Cardiac fibroblast (primary cell): Measurements from ENCODE around the gene MTOR.
"Not testable (repeated sequence)": the region's sequence is repeated elsewhere in the genome, so short reads cannot be mapped to it uniquely, and the experiment has no call there.

ENCODE experiments used
- DNase-seq, 2 donors: peaks; one replicate each; pipeline versions ENCODE4 v3.0.0 to v3.0.0-alpha.2; 2010; ENCODE audit warnings: low read depth in 2 of 2
- H3K4me3 ChIP-seq, 2 donors: replicated peaks in 1 of 2; 1 replicate in 1 of 2; 2 replicates in 1 of 2; pipeline ENCODE4 v1.5.1; 2011; ENCODE audit warnings: low read depth in 2 of 2, low read length in 2 of 2, mild to moderate bottlenecking in 2 of 2, moderate library complexity in 1 of 2
- TF ChIP-seq, protein P1 (sequence below): IDR thresholded peaks from one replicate; pipeline ENCODE4 v1.5.1; 2011; ENCODE audit warnings: low read depth, mild to moderate bottlenecking, low read length, inconsistent platforms

MTOR gene

DNA sequence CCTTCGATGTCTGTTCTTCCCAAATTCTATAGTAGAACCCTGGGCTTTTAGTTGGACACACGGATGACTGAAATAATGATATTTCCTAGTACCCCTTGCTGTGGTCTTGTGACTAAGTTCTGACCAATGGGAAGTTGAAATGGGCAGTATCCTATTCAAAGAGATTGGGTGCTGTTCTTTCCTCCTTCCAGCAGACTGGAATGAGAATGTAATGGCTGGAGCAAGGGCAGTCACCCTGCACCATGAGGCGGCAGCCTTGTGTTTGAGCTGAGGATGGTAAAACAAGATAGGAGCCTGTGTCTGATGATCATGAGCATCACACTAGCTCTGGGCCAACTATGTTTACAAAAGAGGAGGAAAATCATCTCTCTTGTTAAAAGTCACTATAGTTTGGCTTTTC is 197.4 kb downstream of the MTOR start:
- no peak overlapping the region for H3K4me3 ChIP-seq
- TF ChIP-seq, protein P1, sequence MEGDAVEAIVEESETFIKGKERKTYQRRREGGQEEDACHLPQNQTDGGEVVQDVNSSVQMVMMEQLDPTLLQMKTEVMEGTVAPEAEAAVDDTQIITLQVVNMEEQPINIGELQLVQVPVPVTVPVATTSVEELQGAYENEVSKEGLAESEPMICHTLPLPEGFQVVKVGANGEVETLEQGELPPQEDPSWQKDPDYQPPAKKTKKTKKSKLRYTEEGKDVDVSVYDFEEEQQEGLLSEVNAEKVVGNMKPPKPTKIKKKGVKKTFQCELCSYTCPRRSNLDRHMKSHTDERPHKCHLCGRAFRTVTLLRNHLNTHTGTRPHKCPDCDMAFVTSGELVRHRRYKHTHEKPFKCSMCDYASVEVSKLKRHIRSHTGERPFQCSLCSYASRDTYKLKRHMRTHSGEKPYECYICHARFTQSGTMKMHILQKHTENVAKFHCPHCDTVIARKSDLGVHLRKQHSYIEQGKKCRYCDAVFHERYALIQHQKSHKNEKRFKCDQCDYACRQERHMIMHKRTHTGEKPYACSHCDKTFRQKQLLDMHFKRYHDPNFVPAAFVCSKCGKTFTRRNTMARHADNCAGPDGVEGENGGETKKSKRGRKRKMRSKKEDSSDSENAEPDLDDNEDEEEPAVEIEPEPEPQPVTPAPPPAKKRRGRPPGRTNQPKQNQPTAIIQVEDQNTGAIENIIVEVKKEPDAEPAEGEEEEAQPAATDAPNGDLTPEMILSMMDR = no peak
- no peak for DNase-seq

DNA sequence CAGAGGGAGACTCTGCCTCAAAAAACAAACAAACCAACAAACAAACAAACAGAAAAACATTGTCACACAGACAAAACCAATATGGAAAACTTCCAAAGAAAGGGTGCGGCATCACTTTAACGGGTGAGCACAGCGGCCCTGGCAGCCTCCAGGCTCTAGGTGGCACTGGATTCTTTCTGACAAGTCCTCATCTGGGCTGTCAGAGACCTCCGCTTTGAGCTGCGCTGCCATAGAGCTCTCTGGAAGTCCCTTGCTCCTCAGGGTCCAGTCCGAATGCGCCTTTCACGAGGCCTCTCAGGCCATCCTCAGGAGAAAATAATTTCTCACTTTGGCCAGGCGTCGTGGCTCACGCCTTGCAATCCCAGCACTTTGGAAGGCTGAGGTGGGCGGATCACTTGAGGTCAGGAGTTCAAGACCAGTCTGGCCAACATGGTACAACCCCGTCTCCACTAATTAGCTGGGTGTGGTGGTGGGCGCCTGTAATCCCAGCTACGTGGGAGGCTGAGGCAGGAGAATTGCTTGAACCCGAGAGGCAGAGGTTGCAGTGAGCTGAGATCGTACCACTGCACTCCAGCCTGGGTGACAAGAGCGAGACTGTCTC is 198.3 kb downstream of the MTOR start:
- not testable (repeated sequence) for H3K4me3 ChIP-seq, DNase-seq
- TF ChIP-seq, protein P1 = peak; percentile 4

DNA sequence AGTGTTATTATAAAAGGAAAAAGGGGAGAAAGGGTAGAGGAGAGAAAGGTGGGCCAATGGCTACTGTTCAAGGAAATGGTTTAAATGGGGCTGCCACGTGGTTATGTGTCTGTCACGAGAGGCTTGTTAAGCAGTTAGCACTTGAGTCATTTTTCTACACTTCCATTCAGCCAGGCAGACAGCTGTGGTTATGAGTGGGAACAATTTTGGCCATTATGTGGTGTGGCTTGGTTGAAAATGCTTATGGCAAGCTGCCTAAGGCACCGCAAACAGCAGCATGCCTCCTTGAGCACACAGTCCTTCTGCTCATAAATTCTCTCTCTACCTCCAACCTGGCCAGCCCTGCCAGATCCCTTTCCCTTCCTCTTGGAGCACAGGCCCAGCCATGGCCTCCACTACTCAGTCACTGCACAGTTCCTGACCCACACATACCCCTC is 199.4 kb downstream of the MTOR start:
- peak in 1 of 2 donors; percentile 27 for DNase-seq
- TF ChIP-seq, protein P1 = no peak
- no peak overlapping the region for H3K4me3 ChIP-seq

DNA sequence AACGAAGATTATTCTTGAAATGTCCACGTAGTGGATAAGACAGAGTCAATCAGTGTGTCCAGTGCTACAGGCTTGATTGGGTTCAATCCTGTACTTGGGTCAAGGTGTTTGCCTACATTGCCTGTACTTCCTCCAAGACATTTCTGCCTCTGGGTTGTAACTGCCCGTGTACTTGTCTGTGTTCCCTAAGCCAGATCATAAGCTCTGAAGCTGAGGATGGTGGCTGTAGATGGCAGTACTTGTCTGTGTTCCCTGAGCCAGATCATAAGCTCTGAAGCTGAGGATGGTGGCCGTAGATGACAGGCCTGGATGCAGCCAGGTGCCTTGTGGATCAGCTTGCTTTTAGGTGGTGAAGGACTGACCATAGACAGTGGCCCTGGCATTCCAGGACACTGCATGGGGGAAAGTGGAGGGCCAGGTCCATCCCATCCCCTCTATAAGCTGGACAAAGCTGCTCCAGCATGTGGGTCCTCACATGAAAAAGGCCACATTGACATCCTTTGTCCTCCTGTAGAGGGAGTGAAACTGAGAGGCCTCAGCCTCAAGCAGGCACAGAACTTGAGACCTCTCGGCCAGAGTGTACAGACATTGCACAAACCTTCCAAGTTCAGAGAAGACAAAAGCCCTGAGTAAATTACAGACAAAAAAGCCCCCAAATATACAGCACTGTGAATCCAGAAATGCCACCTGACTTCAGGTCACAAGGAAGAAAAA is 200.5 kb downstream of the MTOR start:
- no peak overlapping the region for H3K4me3 ChIP-seq
- TF ChIP-seq, protein P1 = no peak

DNA sequence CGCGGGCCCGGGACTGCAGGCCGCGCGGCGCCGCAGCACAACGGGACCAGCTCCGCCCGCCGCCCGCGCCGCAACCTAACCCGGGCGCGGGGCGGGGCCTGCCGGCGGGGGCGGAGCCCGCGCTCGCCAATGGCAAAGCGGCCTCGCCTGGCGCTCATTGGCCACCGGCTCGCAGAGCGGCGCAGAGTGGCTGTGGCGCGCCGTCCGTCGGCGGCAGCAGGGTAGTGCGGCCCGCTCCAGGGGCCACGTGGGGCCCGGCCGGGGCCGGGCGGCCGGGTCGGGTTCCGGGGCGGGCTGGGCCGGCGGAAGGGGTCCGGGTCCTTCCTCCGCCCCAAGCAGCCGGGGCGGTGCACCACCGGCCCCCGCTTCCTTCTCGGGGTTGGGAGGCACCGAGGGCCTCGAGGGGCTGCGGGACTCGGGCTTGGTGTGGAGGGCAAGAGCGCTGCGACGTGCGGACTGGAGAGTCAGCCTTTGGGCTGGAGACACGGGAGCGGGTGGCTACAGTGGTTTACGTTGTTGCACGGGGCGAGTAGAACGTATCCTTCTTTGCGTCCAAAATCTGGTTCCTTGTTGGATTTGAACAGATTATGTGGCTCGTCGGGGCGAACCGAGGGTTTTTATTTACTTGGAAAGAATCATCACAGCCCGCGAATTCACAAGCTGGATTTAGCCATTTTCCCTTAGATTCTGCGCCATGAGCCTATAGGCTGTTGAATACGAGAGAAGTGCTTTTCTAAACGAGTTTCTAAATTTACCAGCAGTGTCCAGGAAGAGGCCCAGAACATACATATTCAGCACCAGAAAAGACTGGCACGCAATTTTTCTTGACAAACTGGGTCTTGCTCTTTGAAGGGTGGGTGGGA is 202.2 kb downstream of the MTOR start, which contains the start of gene SRM:
TSS of gene SRM (minus strand) at position 51 of the 863 bp plus-strand sequence. CDS start 75 bp downstream, outside the sequence.
- peak; percentile 80 to 92 for DNase-seq
- TF ChIP-seq, protein P1 = peak; percentile 2
- H3K4me3 ChIP-seq = peak within 1 kb of the TSS; percentile 89 to 91

More for the DNA sequence above, 200.5 kb downstream of the MTOR start:
- no peak for DNase-seq

DNA sequence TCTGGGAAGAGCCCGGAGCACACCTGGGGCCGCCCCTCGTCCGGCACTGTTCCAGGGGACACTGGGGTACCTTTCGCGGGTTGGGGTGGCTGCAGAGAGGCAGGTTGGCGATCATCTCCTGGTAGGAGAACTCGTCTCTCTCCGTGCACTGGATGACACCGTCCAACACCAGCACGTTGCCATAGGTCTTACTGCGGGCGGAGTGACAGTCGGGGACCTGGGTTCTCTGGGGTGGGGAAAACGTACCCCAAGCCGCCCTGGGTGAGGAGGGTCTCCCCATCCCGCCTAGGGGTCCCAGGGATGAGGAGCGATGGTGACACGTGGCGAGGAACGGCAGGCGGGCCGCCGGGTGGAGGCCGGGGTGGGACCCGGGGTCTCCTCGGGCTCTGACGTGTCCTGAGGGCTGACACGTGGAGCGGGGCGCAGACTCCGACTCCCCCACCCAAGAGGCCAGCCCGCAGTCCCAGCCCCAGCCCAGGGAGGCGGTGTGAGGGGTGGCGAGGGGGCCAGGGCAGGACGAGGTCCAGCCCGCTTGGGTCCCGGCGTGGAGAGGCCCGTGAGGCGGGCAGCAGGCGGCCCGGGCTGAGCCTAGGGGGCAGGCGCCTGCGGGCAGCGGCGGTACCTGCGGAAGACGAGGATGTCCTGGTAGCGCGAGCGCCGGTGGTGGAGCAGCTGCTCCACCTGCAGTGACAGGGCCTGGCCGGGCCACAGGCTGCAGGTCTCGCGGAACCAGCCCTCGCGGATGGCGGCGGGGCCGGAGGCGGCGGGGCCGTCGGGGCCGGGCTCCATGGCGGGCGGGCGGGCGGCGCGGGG is 203.0 kb downstream of the MTOR start:
- no peak for DNase-seq
- TF ChIP-seq, protein P1 = no peak
- H3K4me3 ChIP-seq = peak overlapping the region; percentile 89 to 91
